WTC11 (cell line): ENCODE results near the gene ACTMAP. TPM values are rescaled to one million over a fixed set of nuclear protein-coding genes. Genes with fewer than 3 reads are reported as not detected.

Source experiments
- ATAC-seq: fragments of 200-7000 bp; cut with Tn5 transposase; 2 replicates; pipeline ENCODE4 v1.10.0; 2021; ENCODE audit warnings: mild to moderate bottlenecking, moderate library complexity
- CTCF ChIA-PET: fragments of 300-600 bp; sonication (Branson Sonifier 250); formaldehyde crosslinking; loops from one replicate; lab custom pipeline; 2021; ENCODE audit warnings: antibody characterized with exemption; lab: Charles Lee
- POLR2A ChIA-PET: fragments of 350-600 bp; sonication (Branson Sonifier 250); formaldehyde crosslinking; loops from one replicate; lab custom pipeline; 2021; ENCODE audit warnings: antibody characterized with exemption; lab: Charles Lee
- DNase-seq: peaks from one replicate; pipeline ENCODE4 v3.0.0; 2021; ENCODE audit warnings: low spot score
- H3K27ac Mint-ChIP-seq: 2 replicates; pipeline ENCODE4 v1.8.0; 2021; ENCODE audit warnings: mixed read lengths
- H3K27me3 Mint-ChIP-seq: 2 replicates; pipeline ENCODE4 v1.8.0; 2021; ENCODE audit warnings: low read depth, mild to moderate bottlenecking, moderate library complexity, mixed read lengths
- H3K36me3 Mint-ChIP-seq: 2 replicates; pipeline ENCODE4 v1.8.0; 2021; ENCODE audit warnings: mixed read lengths
- H3K4me1 Mint-ChIP-seq: 2 replicates; pipeline ENCODE4 v1.8.0; 2022; ENCODE audit warnings: mixed read lengths
- H3K4me3 Mint-ChIP-seq: 2 replicates; pipeline ENCODE4 v1.8.0; 2021; ENCODE audit warnings: mild to moderate bottlenecking, moderate library complexity, mixed read lengths
- H3K9me3 Mint-ChIP-seq: 2 replicates; pipeline ENCODE4 v1.8.0; 2021; ENCODE audit warnings: mixed read lengths
- ATF6 ChIP-seq: sonication (generic); formaldehyde crosslinking; IDR thresholded peaks from 2 replicates; pipeline ENCODE4 v1.8.1; 2023; ENCODE audit warnings: mild to moderate bottlenecking, missing genetic modification reagents
- CREM ChIP-seq: sonication (generic); formaldehyde crosslinking; IDR thresholded peaks from 2 replicates; pipeline ENCODE4 v1.8.1; 2022; ENCODE audit warnings: mild to moderate bottlenecking, missing genetic modification reagents, moderate library complexity
- E2F5 ChIP-seq: sonication (generic); formaldehyde crosslinking; IDR thresholded peaks from 2 replicates; pipeline ENCODE4 v1.8.1; 2022; ENCODE audit warnings: mild to moderate bottlenecking, moderate library complexity, missing genetic modification reagents
- ELF4 ChIP-seq: sonication (generic); formaldehyde crosslinking; IDR thresholded peaks from 2 replicates; pipeline ENCODE4 v1.8.1; 2022; ENCODE audit warnings: low read depth, mild to moderate bottlenecking, moderate library complexity, missing genetic modification reagents
- FOXJ3 ChIP-seq: sonication (generic); formaldehyde crosslinking; IDR thresholded peaks from 2 replicates; pipeline ENCODE4 v1.9.0; 2021; ENCODE audit warnings: missing genetic modification reagents, mild to moderate bottlenecking, borderline replicate concordance
- FOXP1 ChIP-seq: sonication (generic); formaldehyde crosslinking; IDR thresholded peaks from 2 replicates; pipeline ENCODE4 v1.8.0; 2022; ENCODE audit warnings: missing genetic modification reagents, mild to moderate bottlenecking, moderate library complexity, borderline replicate concordance
- FOXP4 ChIP-seq: sonication (generic); formaldehyde crosslinking; IDR thresholded peaks from 2 replicates; pipeline ENCODE4 v1.8.0; 2022; ENCODE audit warnings: mild to moderate bottlenecking, missing genetic modification reagents
- KAT7 ChIP-seq: sonication (generic); formaldehyde crosslinking; IDR thresholded peaks from 2 replicates; pipeline ENCODE4 v1.8.1; 2023; ENCODE audit warnings: missing genetic modification reagents, mild to moderate bottlenecking, borderline replicate concordance
- NFATC4 ChIP-seq: fragments of 250-450 bp; sonication (Bioruptor Pico); IDR thresholded peaks from 2 replicates; pipeline ENCODE4 v1.9.0; 2021; ENCODE audit warnings: mild to moderate bottlenecking
- NFYB ChIP-seq: sonication (generic); formaldehyde crosslinking; conservative IDR thresholded peaks from 2 replicates; pipeline ENCODE4 v1.8.0; 2022; ENCODE audit warnings: low read depth, missing genetic modification reagents
- PRDM15 ChIP-seq: sonication (generic); formaldehyde crosslinking; IDR thresholded peaks from 2 replicates; pipeline ENCODE4 v1.8.0; 2022; ENCODE audit warnings: missing genetic modification reagents
- SOX15 ChIP-seq: fragments of 250-450 bp; sonication (Bioruptor Pico); IDR thresholded peaks from 2 replicates; pipeline ENCODE4 v1.9.0; 2021; ENCODE audit warnings: mild to moderate bottlenecking
- SP1 ChIP-seq: sonication (generic); formaldehyde crosslinking; conservative IDR thresholded peaks from 2 replicates; pipeline ENCODE4 v1.8.1; 2022; ENCODE audit warnings: missing genetic modification reagents
- TEAD1 ChIP-seq: sonication (generic); formaldehyde crosslinking; IDR thresholded peaks from 2 replicates; pipeline ENCODE4 v1.8.0; 2022; ENCODE audit warnings: mild to moderate bottlenecking, missing genetic modification reagents
- TEAD4 ChIP-seq: sonication (generic); formaldehyde crosslinking; IDR thresholded peaks from 2 replicates; pipeline ENCODE4 v1.8.0; 2022; ENCODE audit warnings: mild to moderate bottlenecking, missing genetic modification reagents
- USF1 ChIP-seq: sonication (generic); formaldehyde crosslinking; IDR thresholded peaks from 2 replicates; pipeline ENCODE4 v1.8.0; 2022; ENCODE audit warnings: mild to moderate bottlenecking, missing genetic modification reagents
- ZNF232 ChIP-seq: sonication (generic); formaldehyde crosslinking; IDR thresholded peaks from 2 replicates; pipeline ENCODE4 v1.8.0; 2022; ENCODE audit warnings: mild to moderate bottlenecking, missing genetic modification reagents
- ZNF423 ChIP-seq: fragments of 250-450 bp; sonication (Bioruptor Pico); IDR thresholded peaks from 2 replicates; pipeline ENCODE4 v2.1.2; 2022; ENCODE audit warnings: mild to moderate bottlenecking, moderate library complexity
- ZNF425 ChIP-seq: fragments of 250-450 bp; sonication (Bioruptor Pico); conservative IDR thresholded peaks from 2 replicates; pipeline ENCODE4 v1.9.0; 2021; ENCODE audit warnings: mild to moderate bottlenecking
- ZSCAN18 ChIP-seq: fragments of 250-450 bp; sonication (Bioruptor Pico); IDR thresholded peaks from 2 replicates; pipeline ENCODE4 v2.1.2; 2022; ENCODE audit warnings: mild to moderate bottlenecking, moderate library complexity
- total RNA-seq: library from RNA; stranded (reverse); gene quantifications from 3 replicates; pipeline ENCODE4 v1.2.3, GENCODE V29; 2021

ACTMAP gene
- total RNA-seq, 1 experiment from 2014 or later: 29.6 TPM

GRCh38 chr19:40778706-40779284 is 28.5 kb upstream of the ACTMAP start (continued):
- TF ChIP-seq USF1 (no peak), FOXJ3 (no peak), NFATC4 (CRISPR knock-in tag) (no peak), ATF6 (CRISPR knock-in tag) (no peak), ZNF423 (CRISPR knock-in tag) (no peak), TEAD4 (CRISPR knock-in tag) (no peak), NFYB (CRISPR knock-in tag) (no peak), ELF4 (CRISPR knock-in tag) (no peak)

- peak within 1 kb of the TSS; percentile 97 for H3K27ac Mint-ChIP-seq
- CTCF ChIA-PET: interaction anchor here (0.6 to 4.7 kb wide), 30 partner anchors 16 to 696 kb away, joined by 3 to 76 read pairs (median 4); partner anchors contain the start of genes ACTMAP, COQ8B, EGLN2 and ITPKC
- DNase-seq: peak; percentile 100
- H3K27me3 Mint-ChIP-seq: no peaks in the 10 kb centered on the region
- H3K36me3 Mint-ChIP-seq: 0 out of 2 replicates have a peak, but pooled peaks cover 3% of the 10 kb centered on the region
- H3K9me3 Mint-ChIP-seq: no peaks in the 10 kb centered on the region
- POLR2A ChIA-PET: interaction anchor here (0.5 to 3.2 kb wide), 25 partner anchors 8 to 586 kb away, joined by 3 to 48 read pairs (median 5); partner anchors contain the start of genes ACTMAP, B9D2, COQ8B and EGLN2
- peak; percentile 79 for ATAC-seq
- H3K4me3 Mint-ChIP-seq: peak within 1 kb of the TSS; percentile 76
- H3K4me1 Mint-ChIP-seq: peaks cover 27% of the 10 kb centered on the region
- TF ChIP-seq PRDM15 (CRISPR knock-in tag): peak; percentile 42
- 0 out of 2 replicates have a peak, but pooled peaks have one; percentile 36 for TF ChIP-seq E2F5 (CRISPR knock-in tag)
- TF ChIP-seq ZNF425: no peak
- TF ChIP-seq ZNF232 (CRISPR knock-in tag): 0 out of 2 replicates have a peak, but pooled peaks have one; percentile 15
- no peak for TF ChIP-seq SOX15 (CRISPR knock-in tag)
- 0 out of 2 replicates have a peak, but pooled peaks have one; percentile 37 for TF ChIP-seq FOXP4 (CRISPR knock-in tag)
- peak; percentile 99 for TF ChIP-seq SP1
- no peak for TF ChIP-seq KAT7 (CRISPR knock-in tag)
- 0 out of 2 replicates have a peak, but pooled peaks have one; percentile 18 for TF ChIP-seq TEAD1
- peak; percentile 99 for TF ChIP-seq NFYB (CRISPR knock-in tag)
- TF ChIP-seq CREM: no peak
- 0 out of 2 replicates have a peak, but pooled peaks have one; percentile 40 for TF ChIP-seq FOXP1
- 0 out of 2 replicates have a peak, but pooled peaks have one; percentile 30 for TF ChIP-seq USF1
- no peak for TF ChIP-seq ZSCAN18 (CRISPR knock-in tag)
Observed at GRCh38 chr19:40777937-40778705, 27.8 kb upstream of the ACTMAP start, which contains the start of gene RAB4B. RAB4B (plus strand) TSS chr19:40778247; CDS start chr19:40778376, 129 bp downstream.
